NCI-H187 (cell line): ENCODE data around the gene RANBP6.
"Not testable (repeated sequence)": the region's sequence is repeated elsewhere in the genome, so short reads cannot be mapped to it uniquely, and the experiment has no call there.

Source experiments
- DNase-seq, 2 experiments: peaks; one replicate each; lab custom pipeline; 2025; lab: John Stamatoyannopoulos, UW

The RANBP6 gene

DNA sequence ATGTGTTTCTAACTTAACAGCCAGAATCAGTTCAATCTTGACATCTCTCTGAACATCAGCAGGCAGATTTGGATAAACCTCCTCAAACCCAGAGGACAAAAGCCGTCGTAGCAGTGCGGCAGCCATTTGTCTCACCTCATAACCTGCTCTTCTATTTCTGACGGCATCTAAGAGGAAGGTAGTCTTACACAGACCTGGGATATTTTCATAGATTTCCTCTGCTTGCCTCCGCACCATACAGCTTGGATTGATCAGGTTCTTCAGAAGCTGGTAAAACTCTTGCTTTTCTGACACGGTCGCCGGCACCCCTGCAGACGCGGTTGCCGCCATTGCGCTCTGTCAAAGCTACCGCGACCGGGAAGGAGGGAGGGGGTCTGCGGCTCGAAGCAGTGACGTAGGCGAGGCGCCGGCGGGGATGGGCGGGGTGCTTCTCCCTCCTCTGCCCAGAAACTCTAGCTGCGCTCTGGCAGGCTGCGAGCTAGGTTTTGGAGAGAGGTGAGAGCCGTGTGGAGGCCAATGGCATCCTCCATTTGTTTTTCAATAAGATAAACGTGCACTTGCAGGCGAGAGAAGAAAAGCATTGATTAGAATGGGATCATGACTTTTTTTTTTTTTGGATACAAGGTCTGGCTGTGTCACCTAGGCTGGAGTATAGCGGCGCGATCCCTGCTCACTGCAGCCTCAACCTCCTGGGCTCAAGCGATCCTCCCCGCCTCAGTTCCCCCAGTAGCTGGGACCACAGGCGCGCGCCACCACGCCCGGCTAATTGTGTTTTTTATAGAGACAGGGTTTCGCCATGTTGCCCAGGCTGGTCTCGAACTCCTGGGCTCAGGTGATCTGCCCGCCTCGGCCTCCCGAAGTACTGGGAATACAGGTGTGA, at the start of gene RANBP6:
Gene RANBP6, minus strand, starts transcription at position 347 of the 880 bp plus-strand sequence. Its CDS starts 17 bp downstream, at position 330.
- DNase-seq, result peak; percentile 68 to 73

DNA sequence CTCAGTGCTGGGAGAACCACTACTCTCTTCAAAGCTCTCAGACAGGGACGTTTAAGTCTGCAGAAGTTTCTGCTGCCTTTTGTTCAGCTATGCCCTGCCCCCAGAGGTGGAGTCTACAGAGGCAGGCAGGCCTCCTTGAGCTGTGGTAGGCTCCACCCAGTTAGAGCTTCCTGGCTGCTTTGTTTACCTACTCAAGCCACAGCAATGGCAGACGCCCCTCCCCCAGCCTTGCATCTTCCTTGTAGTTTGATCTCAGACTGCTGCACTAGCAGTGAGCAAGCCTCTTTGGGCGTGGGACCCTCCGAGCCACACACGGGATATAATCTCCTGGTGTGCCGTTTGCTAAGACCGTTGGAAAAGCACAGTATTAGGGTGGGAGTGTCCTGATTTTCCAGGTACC, 47.7 kb upstream of the RANBP6 start:
- DNase-seq, result not testable (repeated sequence)

DNA sequence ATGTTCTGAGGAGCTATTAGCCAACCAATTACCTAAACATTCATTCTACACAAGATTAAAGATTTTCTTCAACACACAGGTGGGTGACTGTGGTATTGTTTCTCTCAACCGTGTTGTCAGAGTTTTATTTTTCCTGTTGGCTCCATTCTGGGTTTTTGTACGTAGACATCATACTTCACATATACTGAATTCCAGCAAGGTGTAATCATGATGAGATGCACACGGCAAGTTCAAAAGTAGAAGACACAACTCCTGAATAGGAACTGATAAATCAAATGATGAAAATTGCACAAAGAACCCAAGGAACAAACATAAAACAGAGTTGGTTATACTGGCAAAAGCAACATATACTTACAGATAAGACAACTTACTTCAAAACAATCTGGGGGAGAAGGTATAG, 40.2 kb upstream of the RANBP6 start:
- no peak for DNase-seq

DNA sequence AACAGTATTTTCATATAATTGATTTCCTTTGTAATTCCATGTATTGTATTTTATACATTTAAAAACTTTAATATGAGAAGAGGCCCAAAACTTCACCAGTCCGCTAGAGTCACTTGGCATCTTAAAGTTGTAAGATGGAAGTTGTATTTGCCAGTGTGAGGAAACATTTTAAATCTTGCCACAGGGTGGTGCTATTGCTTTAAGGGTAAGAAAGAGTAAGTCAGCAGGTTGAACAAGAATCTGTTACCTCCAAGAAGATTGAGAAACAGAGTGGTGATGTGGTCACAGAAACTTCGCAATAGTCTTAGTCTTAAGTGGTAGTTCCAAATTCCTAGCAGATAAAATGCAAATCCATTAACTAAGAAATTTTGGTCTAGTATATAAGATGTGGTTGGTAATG, 39.8 kb upstream of the RANBP6 start:
- no peak for DNase-seq

DNA sequence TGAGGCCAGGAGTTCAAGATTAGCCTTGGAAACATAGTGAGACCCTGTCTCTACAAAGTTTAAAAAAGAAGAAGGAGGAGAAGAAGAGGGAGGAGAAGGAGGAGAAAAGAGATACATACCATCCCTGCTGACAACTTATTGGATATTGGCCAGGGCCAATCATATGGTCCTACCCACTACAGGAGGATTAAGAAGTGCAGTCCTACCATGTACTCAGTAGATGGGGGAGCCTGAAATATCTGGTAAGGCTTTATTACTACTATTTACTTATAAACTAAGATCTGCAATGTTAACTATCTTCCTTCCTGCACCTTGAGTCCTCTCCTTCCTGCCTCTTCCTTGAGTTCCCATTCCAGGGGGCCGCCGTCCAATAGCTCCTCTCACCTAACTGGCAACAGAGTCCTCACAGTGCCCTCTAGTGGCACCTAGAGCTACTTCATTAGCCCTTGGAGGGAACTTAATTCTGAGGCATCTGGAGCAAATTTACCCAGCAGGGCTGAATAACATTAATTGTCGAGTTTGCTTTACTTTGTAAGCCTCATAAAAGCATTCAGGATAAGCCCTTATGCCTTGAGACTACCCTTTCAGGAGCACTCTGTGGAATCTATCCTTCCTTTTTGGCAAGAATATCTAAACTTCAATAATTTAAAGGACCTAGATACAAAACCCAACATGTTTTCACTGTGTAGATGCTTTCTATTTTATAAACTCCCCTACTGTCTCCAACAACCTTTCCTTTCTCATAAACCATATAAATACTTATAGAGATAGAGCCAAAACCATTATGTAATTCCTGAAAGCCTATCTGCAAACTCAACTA, 39.1 kb upstream of the RANBP6 start:
- peak in 1 of 2 experiments; percentile 18 for DNase-seq

DNA sequence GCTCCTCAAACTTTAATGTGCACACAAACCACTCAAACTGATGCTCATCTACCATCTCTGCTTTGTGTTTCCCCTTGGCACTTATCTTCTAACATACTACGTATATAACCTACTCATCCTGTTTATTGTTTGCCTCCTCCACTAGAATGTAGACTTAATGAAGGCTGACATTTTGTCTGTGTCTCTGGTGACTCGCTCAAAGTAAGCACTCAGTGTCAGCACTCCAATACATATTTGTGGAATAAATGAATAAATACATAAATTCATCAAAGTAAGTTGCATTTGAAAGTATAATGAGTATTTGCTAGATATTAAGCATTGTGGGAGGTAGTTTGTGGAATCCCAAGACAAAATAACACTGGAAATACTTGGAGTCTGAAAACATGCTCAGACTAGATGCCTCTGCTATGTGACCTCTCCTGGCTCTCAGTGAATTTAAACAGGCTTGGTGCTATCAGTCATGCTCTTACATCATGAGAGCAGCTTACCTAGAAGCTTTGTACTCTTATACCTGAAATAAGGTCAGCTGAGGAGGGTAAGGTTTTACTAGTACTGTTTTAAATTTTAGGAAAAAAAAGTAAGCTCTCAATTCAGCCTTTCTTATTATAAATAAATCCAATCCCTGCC, 37.0 kb upstream of the RANBP6 start:
- DNase-seq, result no peak

DNA sequence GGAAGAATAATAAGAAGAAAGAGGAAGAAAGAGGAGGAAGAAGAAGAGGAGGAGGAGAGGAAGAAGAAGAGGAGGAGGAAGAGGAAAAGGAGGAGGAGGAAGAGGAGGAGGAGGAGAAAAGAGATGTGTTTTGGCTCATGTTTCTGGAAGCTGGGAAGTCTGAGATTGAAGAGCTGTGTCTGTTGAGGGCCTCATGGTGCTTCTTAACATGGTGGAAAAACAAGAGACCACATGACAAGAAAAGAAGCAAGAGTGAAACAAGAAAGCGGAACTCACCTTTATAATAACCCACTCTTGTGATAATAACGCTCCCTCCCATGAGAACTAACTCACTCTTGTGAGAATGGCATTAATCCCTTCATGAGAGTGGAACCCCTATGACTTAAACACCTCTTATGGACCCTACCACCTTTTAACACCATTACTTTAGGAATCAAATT, 36.1 kb upstream of the RANBP6 start:
- no peak for DNase-seq

DNA sequence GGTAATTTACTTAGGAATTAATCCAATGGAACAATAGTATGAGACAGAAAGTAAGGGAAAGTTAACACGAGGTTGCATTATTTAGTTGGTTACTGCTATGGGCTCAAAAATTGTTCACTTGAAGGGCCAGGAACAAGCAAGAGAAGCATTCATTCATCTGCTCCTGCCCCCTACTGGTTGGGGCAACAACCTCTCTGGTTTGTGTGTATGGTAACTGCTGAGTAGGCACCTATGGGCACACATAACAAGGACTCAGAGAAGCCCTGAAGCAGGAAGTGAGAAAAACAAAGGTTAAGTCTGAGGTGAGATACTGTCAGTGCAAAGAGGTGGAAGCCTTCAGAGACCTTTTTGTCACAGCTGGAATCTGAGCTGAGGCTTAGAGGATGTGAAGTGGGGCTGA, 34.4 kb upstream of the RANBP6 start:
- no peak for DNase-seq

DNA sequence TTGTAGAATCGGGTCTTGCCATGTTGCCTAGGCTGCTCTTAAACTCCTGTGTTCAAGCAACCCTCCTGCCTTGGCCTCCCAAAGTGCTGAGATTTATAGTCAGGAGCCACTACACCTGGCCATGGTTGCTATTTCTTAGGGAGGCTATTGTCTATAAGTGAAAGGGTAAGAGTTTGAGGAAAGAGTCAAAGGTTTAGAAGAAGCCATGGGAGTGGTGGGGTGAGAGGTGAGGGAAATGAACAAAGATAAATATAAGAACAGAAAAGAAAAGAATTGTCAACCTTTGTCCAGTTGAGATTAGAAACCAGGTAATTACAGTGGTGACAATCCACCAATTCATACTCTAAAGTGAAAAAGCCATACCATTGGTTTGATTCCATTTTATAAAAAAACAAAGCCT, 32.6 kb upstream of the RANBP6 start:
- no peak for DNase-seq

DNA sequence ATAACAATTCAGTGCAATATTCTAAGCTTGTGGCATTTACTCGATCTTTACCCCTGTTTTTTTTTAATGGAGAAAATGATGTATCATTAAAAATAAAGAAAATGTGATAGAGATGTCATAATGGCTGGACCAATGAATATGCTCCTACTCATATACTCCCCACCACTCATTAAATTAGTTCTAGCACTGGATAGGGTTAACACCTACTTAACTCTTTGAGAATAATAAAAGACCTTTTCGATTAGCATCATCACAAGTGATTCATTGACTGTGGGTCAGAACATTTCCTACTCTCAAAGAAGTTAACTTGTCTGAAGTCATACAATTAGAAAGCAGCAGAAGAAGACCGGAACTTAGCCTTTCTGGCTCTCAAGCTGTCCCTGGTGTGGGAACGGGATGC, 31.6 kb upstream of the RANBP6 start:
- no peak for DNase-seq

DNA sequence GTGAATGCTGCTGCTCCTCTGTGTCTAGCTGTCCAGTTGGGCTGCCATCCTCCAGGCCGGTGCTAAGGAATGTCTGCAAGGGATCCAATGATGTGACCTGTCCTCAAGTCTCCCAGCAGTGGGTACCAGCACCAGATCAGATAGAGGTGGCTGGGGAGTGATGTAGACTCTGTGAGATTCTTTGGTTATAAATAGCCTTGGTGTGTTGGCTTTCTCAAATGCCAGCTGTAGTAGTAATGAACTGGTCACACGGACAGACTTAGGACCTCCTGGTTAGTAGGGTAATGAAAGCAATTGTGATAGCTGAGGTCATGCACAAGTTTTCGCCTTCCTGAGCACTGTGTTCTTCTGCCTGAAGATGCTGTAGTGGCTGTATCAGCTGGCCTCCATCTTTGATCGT, 29.9 kb upstream of the RANBP6 start:
- DNase-seq, result no peak

DNA sequence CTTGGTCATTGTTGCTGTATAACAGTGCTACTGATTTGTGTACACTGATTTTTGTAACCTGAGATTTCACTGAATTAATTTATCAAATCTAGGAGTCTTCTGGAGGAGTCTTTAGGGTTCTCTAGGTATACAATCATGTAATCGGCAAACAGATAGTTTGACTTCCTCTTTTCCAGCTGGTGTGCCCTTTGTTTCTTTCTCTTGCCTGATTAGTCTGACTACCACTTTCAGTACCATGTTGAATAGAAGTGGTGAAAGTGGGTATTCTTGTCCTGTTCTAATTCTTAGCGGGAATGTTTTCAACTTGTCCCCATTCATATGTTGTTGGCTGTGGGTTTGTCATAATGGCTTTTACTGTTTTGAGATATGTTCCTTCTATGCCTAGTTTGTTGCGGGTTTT, 24.7 kb upstream of the RANBP6 start:
- DNase-seq, result no peak

DNA sequence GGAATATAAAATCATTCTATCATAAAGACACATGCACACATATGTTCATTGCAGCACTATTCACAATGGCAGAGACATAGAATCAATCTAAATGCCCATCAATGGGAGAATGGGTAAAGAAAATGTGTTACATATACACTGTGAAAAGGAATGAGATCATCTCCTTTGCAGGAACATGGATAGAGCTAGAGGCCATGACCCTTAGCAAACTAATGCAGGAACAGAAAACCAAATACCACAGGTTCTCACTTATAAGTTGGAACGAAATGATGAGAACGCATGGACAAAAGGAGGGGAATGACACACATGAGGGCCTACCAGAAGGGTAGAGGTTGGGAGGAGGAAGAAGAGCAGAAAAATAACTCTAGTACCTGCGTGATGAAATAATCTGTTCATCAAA, 21.0 kb upstream of the RANBP6 start:
- DNase-seq, result no peak

DNA sequence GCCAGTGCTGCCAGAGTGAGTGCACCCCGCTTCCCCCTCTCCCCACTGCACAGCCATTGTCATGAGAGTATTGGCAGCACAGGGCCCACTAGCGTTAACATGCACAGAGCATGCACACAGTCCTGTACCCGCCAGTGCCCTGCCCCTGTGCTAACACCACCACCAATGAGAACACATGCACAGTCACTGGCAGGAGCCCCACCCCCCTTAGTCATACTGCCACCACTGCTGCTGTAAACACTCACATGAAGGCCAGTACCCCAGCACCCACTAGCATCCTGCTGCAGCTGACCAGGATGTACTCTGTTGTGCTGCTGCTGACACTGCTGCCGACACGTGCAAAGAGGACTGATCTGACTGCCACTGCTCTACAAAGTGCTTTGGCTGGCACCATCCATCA, 19.5 kb upstream of the RANBP6 start:
- DNase-seq, result no peak

DNA sequence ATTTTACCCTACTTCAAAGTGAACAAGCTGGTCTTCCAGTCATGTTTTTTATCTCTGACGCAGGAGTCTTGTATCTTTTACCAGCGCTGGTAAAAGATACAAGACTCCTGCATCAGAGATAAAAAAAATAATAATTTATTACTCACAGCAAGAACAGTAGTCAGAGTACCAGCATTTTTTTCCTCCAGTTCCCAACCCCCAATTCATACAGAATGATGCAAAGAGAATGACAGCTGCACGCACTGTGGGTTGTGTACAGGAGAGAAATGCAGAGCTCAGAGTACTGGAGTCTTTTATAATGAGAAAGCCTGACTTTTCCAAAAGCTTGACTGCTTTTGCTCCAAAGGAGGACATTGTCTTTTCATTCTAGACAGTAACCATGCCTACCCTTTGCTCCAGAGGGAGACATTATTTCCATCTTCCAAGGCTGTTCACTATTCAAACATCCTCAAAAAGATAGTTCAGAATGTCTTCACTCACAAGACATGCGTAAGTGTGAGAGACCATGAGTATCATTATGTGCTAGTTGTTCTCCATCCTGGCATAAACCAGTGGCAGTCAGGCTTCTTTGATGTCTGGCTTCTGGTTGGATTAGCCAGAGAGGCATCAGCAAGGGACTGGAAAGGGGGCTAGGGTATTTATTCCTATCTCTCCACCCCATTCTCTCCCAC, 14.3 kb upstream of the RANBP6 start:
- no peak for DNase-seq

DNA sequence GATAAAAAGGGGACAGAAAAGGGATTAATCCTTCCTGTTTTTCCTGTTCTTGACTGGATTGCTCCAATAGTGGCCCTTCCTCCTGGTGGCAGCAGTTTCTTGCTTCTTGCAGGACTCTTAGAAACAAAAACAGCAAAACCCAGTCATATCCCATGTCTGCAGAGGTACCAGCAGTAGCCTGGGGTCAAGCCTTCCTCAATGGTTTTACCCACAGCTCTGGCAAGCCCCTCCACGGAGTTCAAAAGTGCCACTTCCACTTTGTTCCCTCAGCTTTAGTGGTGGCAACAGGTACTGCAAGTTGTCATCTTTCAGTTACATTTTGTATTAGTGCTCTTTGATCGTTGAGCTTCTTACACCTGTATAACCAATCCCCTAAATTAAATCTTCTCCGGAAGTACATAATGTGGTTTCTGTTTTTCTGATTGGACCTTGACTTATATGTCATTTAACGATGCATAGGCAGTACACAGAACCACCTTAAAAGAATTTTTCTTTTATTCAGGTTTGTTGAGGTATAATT, 8.7 kb upstream of the RANBP6 start:
- DNase-seq, result no peak

DNA sequence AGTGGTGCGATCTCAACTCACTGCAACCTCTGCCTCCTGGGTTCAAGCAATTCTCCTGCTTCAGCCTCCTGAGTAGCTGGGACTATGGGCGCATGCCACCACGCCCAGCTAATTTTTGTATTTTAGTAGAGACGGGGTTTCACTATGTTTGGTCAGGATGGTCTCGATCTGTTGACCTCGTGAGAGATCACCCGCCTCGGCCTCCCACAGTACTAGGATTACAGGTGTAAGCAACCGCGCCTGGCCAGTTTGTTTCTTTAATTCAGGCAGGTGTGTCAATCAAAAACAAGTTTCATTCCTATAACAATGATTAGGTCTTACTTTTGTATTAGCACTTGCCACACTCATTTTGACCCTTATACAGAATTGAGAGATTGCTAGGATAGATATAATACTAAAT, 1.6 kb upstream of the RANBP6 start:
- DNase-seq, result not testable (repeated sequence)

DNA sequence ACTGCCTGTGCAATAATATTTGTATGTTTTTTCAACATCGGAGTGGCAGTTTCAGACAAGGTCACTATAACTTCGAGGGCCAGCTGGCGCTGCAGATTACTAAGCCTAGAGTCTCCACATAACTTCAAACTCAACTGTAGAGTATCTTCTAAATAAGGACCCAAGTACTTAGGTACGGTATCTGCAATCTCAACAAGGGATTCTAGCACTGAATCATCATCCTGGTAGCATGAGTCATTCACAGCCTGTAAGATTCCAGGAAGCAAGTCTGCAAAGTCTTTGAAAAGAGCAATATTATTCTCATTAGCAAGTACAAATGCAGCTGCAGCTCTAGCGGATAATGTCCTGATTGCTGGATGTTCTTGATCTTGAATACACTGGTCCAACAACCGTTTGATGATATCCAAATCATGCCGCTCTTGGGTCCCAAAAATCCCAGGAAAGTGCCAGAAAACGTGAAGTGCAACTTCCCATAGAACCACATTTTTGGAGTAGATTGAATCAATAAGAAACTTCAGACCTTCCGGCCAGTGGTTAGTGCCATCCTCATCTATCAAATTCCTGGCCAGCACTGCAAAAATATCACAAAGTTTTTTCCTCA, 654 bp downstream of the RANBP6 start:
- DNase-seq, result no peak

DNA sequence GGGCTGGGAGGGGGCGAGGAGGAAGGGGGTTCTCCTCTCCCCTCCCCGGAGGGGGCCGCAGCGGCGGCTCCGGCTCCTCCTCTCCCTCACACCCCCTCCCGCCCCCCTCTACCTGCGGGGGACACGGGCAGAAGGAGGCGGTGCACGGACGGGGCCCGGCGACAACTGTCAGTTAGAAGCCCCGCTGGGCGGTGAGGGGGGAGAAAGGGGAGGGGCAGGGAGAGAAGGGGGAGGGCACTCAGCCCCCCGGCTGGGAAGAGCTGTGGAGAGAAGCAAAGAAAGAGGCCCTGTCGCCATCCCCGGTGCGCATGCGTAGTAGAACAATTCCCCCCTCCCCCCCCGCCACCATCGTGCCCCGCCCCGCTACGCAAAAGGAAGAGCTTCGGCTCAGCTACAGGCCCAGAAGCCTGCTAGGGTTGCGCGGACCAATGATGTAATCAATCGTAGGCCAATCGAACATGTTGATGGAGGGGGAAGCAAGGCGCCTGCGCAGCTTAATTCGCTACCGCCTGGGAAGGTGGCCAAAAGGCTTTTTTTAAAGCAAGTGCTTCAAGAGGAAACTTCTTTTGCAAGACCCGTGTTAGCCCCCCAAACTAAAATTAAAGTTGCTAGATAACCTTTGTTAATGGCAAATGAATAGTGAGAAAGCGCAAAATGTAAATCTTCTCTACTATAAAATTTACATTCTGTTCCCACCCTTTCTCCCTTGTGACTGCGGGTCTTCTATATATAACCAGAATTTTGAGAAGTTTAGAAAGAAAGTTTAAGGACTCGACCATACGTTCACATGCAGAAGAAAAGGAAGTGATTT, 7.0 kb downstream of the RANBP6 start:
- peak; percentile 86 to 92 for DNase-seq

DNA sequence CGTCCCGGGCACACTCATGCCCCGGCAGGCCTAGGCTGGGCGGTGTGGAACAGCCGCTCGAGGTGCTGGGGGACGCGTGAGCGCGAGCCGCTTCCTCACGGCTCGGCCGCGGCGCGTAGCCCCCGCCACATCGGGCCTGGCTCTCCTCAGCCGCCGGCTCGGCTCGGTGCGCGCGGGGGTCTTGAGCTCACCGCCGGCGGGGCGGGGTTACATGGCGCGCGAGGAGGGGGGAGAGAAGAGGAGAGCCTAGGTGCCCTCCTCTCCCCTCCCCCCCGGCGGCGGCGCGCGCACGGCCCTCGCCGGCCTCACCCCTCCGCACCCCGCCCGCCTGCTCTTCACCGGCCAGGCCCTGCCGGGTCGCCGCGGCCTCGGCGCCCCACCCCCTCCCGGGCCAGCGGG, 7.7 kb downstream of the RANBP6 start:
- peak; percentile 79 for DNase-seq
